Pons (tissue), 1 donor: Measurements from ENCODE around the gene NPIPA1.
"Not testable (repeated sequence)": the region's sequence is repeated elsewhere in the genome, so short reads cannot be mapped to it uniquely, and the experiment has no call there.

Source experiments
- DNase-seq: peaks from one replicate; pipeline ENCODE4 v3.0.0-alpha.2; 2016; ENCODE audit warnings: low spot score

Gene NPIPA1

GRCh38 chr16:14930246-14930645 is 7.0 kb upstream of the NPIPA1 start:
- DNase-seq = not testable (repeated sequence)

GRCh38 chr16:14930971-14931370 is 6.3 kb upstream of the NPIPA1 start:
- DNase-seq = not testable (repeated sequence)

GRCh38 chr16:14932581-14933375 is 4.5 kb upstream of the NPIPA1 start:
- not testable (repeated sequence) for DNase-seq

- not testable (repeated sequence) for DNase-seq
Observed at GRCh38 chr16:14937994-14938393, 751 bp downstream of the NPIPA1 start.

- not testable (repeated sequence) for DNase-seq
Observed at GRCh38 chr16:14942686-14943085, 5.4 kb downstream of the NPIPA1 start.

- DNase-seq = no peak
Observed at GRCh38 chr16:14955546-14956231, 18.4 kb downstream of the NPIPA1 start.

- no peak for DNase-seq
Observed at GRCh38 chr16:14957576-14958322, 20.5 kb downstream of the NPIPA1 start.

- no peak for DNase-seq
Observed at GRCh38 chr16:14958323-14958600, 21.0 kb downstream of the NPIPA1 start.

GRCh38 chr16:14958970-14959369 is 21.7 kb downstream of the NPIPA1 start:
- peak; percentile 74 for DNase-seq

- DNase-seq = no peak
Observed at GRCh38 chr16:14961405-14962186, 24.4 kb downstream of the NPIPA1 start.

GRCh38 chr16:14963281-14964173 is 26.3 kb downstream of the NPIPA1 start:
- DNase-seq = no peak

GRCh38 chr16:14965328-14965727 is 28.1 kb downstream of the NPIPA1 start:
- DNase-seq = no peak

GRCh38 chr16:14969795-14970194 is 32.6 kb downstream of the NPIPA1 start:
- DNase-seq = not testable (repeated sequence)

GRCh38 chr16:14971621-14972228 is 34.5 kb downstream of the NPIPA1 start:
- DNase-seq = not testable (repeated sequence)

- DNase-seq = not testable (repeated sequence)
Observed at GRCh38 chr16:14973785-14974322, 36.6 kb downstream of the NPIPA1 start.

GRCh38 chr16:14974331-14974655 is 37.0 kb downstream of the NPIPA1 start:
- DNase-seq = peak; percentile 35

GRCh38 chr16:14974656-14975417 is 37.6 kb downstream of the NPIPA1 start, which contains the start of gene PDXDC1:
TSS of gene PDXDC1 (plus strand) at chr16:14975026. CDS start at chr16:14975200, 174 bp downstream.
- peak; percentile 85 for DNase-seq

GRCh38 chr16:14975418-14976194 is 38.4 kb downstream of the NPIPA1 start:
- DNase-seq = peak; percentile 20
